CD14-positive monocyte (primary cell): ENCODE data around the gene RHOH. TPM values are rescaled to one million over a fixed set of nuclear protein-coding genes. Genes with fewer than 3 reads are reported as not detected.

Experiments
- DNase-seq, 3 donors: peaks; one replicate each; pipeline ENCODE4 v3.0.0-alpha.2; 2011 to 2022
- H2AFZ ChIP-seq: 2 replicates; pipeline ENCODE4 v1.6.0; 2012; ENCODE audit warnings: mild to moderate bottlenecking, low read depth, low read length, inconsistent platforms; ENCODE audit not compliant: insufficient read depth, poor library complexity, severe bottlenecking
- H3K27ac ChIP-seq, 2 donors: 1 replicate in 1 of 2; 2 replicates in 1 of 2; pipeline ENCODE4 v1.5.1; 2012 to 2013; ENCODE audit warnings: low read length in 2 of 2, control low read depth in 1 of 2, inconsistent platforms in 1 of 2, low read depth in 1 of 2, mild to moderate bottlenecking in 1 of 2
- H3K27me3 ChIP-seq, 2 donors: one replicate each; pipeline versions ENCODE4 v1.6.0 to v1.6.1; 2011 to 2013; ENCODE audit warnings: low read length in 2 of 2; ENCODE audit not compliant: control insufficient read depth in 2 of 2, insufficient read depth in 2 of 2
- H3K36me3 ChIP-seq, 2 donors: replicated peaks in 1 of 2; 1 replicate in 1 of 2; 2 replicates in 1 of 2; pipeline versions ENCODE4 v1.5.1 to v1.6.1; 2012 to 2013; ENCODE audit warnings: low read length in 2 of 2, control low read depth in 1 of 2, inconsistent platforms in 1 of 2, mild to moderate bottlenecking in 1 of 2; ENCODE audit not compliant: insufficient read depth in 2 of 2, control insufficient read depth in 1 of 2
- H3K4me1 ChIP-seq, 2 donors: 1 replicate in 1 of 2; 2 replicates in 1 of 2; pipeline versions ENCODE4 v1.5.1 to v1.6.1; 2012 to 2013; ENCODE audit warnings: low read length in 2 of 2, control low read depth in 1 of 2, inconsistent platforms in 1 of 2, mild to moderate bottlenecking in 1 of 2, moderate library complexity in 1 of 2; ENCODE audit not compliant: insufficient read depth in 2 of 2, control insufficient read depth in 1 of 2
- H3K4me2 ChIP-seq: replicated peaks from 2 replicates; pipeline ENCODE3; 2012; ENCODE audit warnings: low read length, moderate library complexity, mild to moderate bottlenecking; ENCODE audit not compliant: poor library complexity, severe bottlenecking; ENCODE audit errors: extremely low read depth
- H3K4me3 ChIP-seq, 3 experiments: fragments of 200-600 bp in 1 of 3; sonication (generic) in 1 of 3; replicated peaks in 1 of 3; 1 replicate in 2 of 3; 2 replicates in 1 of 3; pipeline ENCODE4 v1.5.1; 2011 to 2013; ENCODE audit warnings: low read length in 3 of 3, mild to moderate bottlenecking in 3 of 3, control low read depth in 2 of 3, low read depth in 2 of 3, inconsistent platforms in 1 of 3, moderate library complexity in 1 of 3
- H3K79me2 ChIP-seq: 2 replicates; pipeline ENCODE4 v1.6.0; 2012; ENCODE audit warnings: mild to moderate bottlenecking, control low read depth, inconsistent platforms, low read length, moderate library complexity; ENCODE audit not compliant: insufficient read depth
- H3K9ac ChIP-seq: 2 replicates; pipeline ENCODE4 v1.6.0; 2017; ENCODE audit warnings: low read length, mild to moderate bottlenecking; ENCODE audit not compliant: insufficient read depth, poor library complexity, severe bottlenecking
- H3K9me3 ChIP-seq, 2 donors: replicated peaks in 1 of 2; 1 replicate in 1 of 2; 2 replicates in 1 of 2; pipeline versions ENCODE4 v1.5.1 to v1.6.1; 2012 to 2013; ENCODE audit warnings: low read length in 2 of 2, control low read depth in 1 of 2; ENCODE audit not compliant: control insufficient read depth in 1 of 2, insufficient read depth in 1 of 2
- H4K20me1 ChIP-seq: 2 replicates; pipeline ENCODE4 v1.6.0; 2012; ENCODE audit warnings: mild to moderate bottlenecking, low read length, control low read depth, moderate library complexity; ENCODE audit not compliant: insufficient read depth
- H3K27ac Mint-ChIP-seq, 7 donors: one replicate each; pipeline ENCODE4 v1.8.0; 2020; ENCODE audit warnings: mild to moderate bottlenecking in 7 of 7, mixed read lengths in 7 of 7, moderate library complexity in 6 of 7, inconsistent platforms in 2 of 7
- H3K27me3 Mint-ChIP-seq, 3 donors: one replicate each; pipeline ENCODE4 v1.8.0; 2021 to 2022; ENCODE audit warnings: low read depth in 3 of 3, mild to moderate bottlenecking in 3 of 3, mixed read lengths in 3 of 3, moderate library complexity in 3 of 3, inconsistent platforms in 1 of 3
- H3K36me3 Mint-ChIP-seq, 2 donors: one replicate each; pipeline ENCODE4 v1.8.0; 2020; ENCODE audit warnings: mixed read lengths in 2 of 2, inconsistent platforms in 1 of 2, mild to moderate bottlenecking in 1 of 2
- H3K4me1 Mint-ChIP-seq: one replicate; pipeline ENCODE4 v1.8.0; 2020; ENCODE audit warnings: mild to moderate bottlenecking, mixed read lengths
- H3K4me3 Mint-ChIP-seq, 2 donors: one replicate each; pipeline ENCODE4 v1.8.0; 2020; ENCODE audit warnings: mild to moderate bottlenecking in 2 of 2, mixed read lengths in 2 of 2, moderate library complexity in 1 of 2
- H3K9me3 Mint-ChIP-seq, 7 donors: one replicate each; pipeline ENCODE4 v1.8.0; 2020 to 2022; ENCODE audit warnings: mixed read lengths in 7 of 7, mild to moderate bottlenecking in 6 of 7, moderate library complexity in 6 of 7, inconsistent platforms in 2 of 7
- CTCF ChIP-seq: fragments of 200-600 bp; IDR thresholded peaks from one replicate; pipeline ENCODE4 v1.8.0; 2022; ENCODE audit warnings: antibody characterized with exemption, mild to moderate bottlenecking
- WGBS: methylation state at CpG from one replicate; pipeline ENCODE4 v1.1.5; 2013; ENCODE audit warnings: missing lambda C conversion rate; ENCODE audit not compliant: insufficient coverage; 5-methylcytosine and 5-hydroxymethylcytosine counted together
- intact Hi-C, 2 donors: fragments of 100-400 bp; cut with micrococcal nuclease; formaldehyde crosslinking; loops; one replicate each; pipeline versions ENCODE4 v1.15.0 to v1.15.1; 2023
- polyA plus RNA-seq, 3 donors: library from polyadenylated mRNA; depleted of rRNA in 1 of 3; unstranded in 2 of 3; stranded (reverse) in 1 of 3; fragments of 300-500 nt in 2 of 3; fragments of >200 nt in 1 of 3; fragmentation: Illumina TruSeq in 2 of 3; gene quantifications; 1 replicate in 2 of 3; 2 replicates in 1 of 3; pipeline ENCODE4 v1.2.3, GENCODE V29; 2012 to 2021

RHOH gene
- polyA plus RNA-seq, 3 donors, result 0.16 to 1.4 (median 1.2) TPM

GRCh38 chr4:40160258-40160657 lies 36.6 kb upstream of the RHOH start:
- no peaks in the 10 kb centered on the region for H4K20me1 ChIP-seq
- Mint-ChIP-seq H3K9me3 (no peaks in the 10 kb centered on the region), H3K36me3 (peaks cover 6 to 17% of the 10 kb centered on the region in 2 donors), H3K27me3 (no peaks in the 10 kb centered on the region), H3K27ac (no peak overlapping the region), H3K4me3 (no peak overlapping the region), H3K4me1 (peaks cover 7% of the 10 kb centered on the region)
- intact Hi-C loops, result no loop called here
- H2AFZ ChIP-seq, result no peak overlapping the region
- peaks cover 0 to 13% of the 10 kb centered on the region in 2 donors for H3K4me1 ChIP-seq
- no peak overlapping the region for H3K27ac ChIP-seq
- H3K4me2 ChIP-seq, result no peak overlapping the region
- H3K36me3 ChIP-seq, result peaks cover 0 to 4% of the 10 kb centered on the region in 2 donors
- TF ChIP-seq CTCF, result no peak
- DNase-seq, result no peak
- 100% methylated on average over 4 of the region's 9 CpGs for WGBS
- H3K79me2 ChIP-seq, result no peaks in the 10 kb centered on the region
- H3K27me3 ChIP-seq, result no peaks in the 10 kb centered on the region
- no peak overlapping the region for H3K9ac ChIP-seq
- H3K9me3 ChIP-seq, result no peaks in the 10 kb centered on the region
- no peak overlapping the region for H3K4me3 ChIP-seq

GRCh38 chr4:40164459-40164858 lies 32.4 kb upstream of the RHOH start:
- Histone ChIP-seq H4K20me1 (no peaks in the 10 kb centered on the region), H3K4me3 (no peak overlapping the region), H3K4me2 (no peak overlapping the region), H3K79me2 (no peaks in the 10 kb centered on the region), H3K4me1 (no peaks in the 10 kb centered on the region), H3K9ac (no peak overlapping the region), H3K36me3 (peaks cover 0 to 3% of the 10 kb centered on the region in 2 donors), H3K27me3 (no peaks in the 10 kb centered on the region), H3K9me3 (no peaks in the 10 kb centered on the region), H2AFZ (no peak overlapping the region), H3K27ac (no peak overlapping the region)
- Mint-ChIP-seq H3K36me3 (peaks cover 12 to 23% of the 10 kb centered on the region in 2 donors), H3K27me3 (no peaks in the 10 kb centered on the region), H3K9me3 (peaks cover 3 to 11% (median 6%) of the 10 kb centered on the region in 7 donors), H3K4me3 (no peak overlapping the region), H3K27ac (no peak overlapping the region), H3K4me1 (no peaks in the 10 kb centered on the region)
- intact Hi-C loops, result no loop called here
- no peak for DNase-seq
- no peak for TF ChIP-seq CTCF
- WGBS, result 47% methylated on average over 2 of the region's 3 CpGs
